Stimulated activated CD4-positive, alpha-beta T cell treated with anti-CD3 and anti-CD28 coated beads, Interleukin-12 subunit alpha, Interleukin-12 subunit beta, amount 100 ng/mL, for 4 hours (primary cell): Measurements from ENCODE around the gene CNPY2.
A peak's percentile ranks its signal among the peaks of the same experiment; 100 is the strongest.
"Not testable (repeated sequence)": the region's sequence is repeated elsewhere in the genome, so short reads cannot be mapped to it uniquely, and the experiment has no call there.

Experiments used
- DNase-seq: peaks from one replicate; pipeline ENCODE4 v3.0.0-alpha.2; 2020

CNPY2 gene

GRCh38 chr12:56333679-56334489 is 18.1 kb upstream of the CNPY2 start, which contains the start of gene PAN2:
TSS of gene PAN2 (minus strand) at chr12:56334000. CDS start at chr12:56333094, 906 bp downstream.
- peak; percentile 86 for DNase-seq

- DNase-seq, result no peak
Observed at GRCh38 chr12:56333197-56333678, 17.4 kb upstream of the CNPY2 start.

GRCh38 chr12:56332512-56333196 is 16.9 kb upstream of the CNPY2 start:
- no peak for DNase-seq

GRCh38 chr12:56330936-56331490 is 15.2 kb upstream of the CNPY2 start:
- no peak for DNase-seq

GRCh38 chr12:56326533-56326932 is 10.7 kb upstream of the CNPY2 start:
- DNase-seq, result no peak

GRCh38 chr12:56326126-56326525 is 10.3 kb upstream of the CNPY2 start:
- DNase-seq, result no peak

GRCh38 chr12:56324206-56324605 is 8.4 kb upstream of the CNPY2 start:
- no peak for DNase-seq

GRCh38 chr12:56321610-56322009 is 5.8 kb upstream of the CNPY2 start:
- not testable (repeated sequence) for DNase-seq

- no peak for DNase-seq
Observed at GRCh38 chr12:56321027-56321426, 5.2 kb upstream of the CNPY2 start.

GRCh38 chr12:56317675-56318074 is 1.9 kb upstream of the CNPY2 start:
- no peak for DNase-seq

- no peak for DNase-seq
Observed at GRCh38 chr12:56315249-56315621, 553 bp downstream of the CNPY2 start.

GRCh38 chr12:56311003-56311402 is 4.8 kb downstream of the CNPY2 start:
- DNase-seq, result no peak

- no peak for DNase-seq
Observed at GRCh38 chr12:56308714-56309113, 7.1 kb downstream of the CNPY2 start.

- DNase-seq, result no peak
Observed at GRCh38 chr12:56307221-56307965, 8.4 kb downstream of the CNPY2 start.

GRCh38 chr12:56304872-56305590 is 10.8 kb downstream of the CNPY2 start:
- DNase-seq, result no peak

- DNase-seq, result no peak
Observed at GRCh38 chr12:56304276-56304675, 11.5 kb downstream of the CNPY2 start.

- no peak for DNase-seq
Observed at GRCh38 chr12:56300644-56301464, 14.9 kb downstream of the CNPY2 start.

GRCh38 chr12:56299853-56300643 is 15.7 kb downstream of the CNPY2 start, which contains the start of gene CS:
TSS of gene CS (minus strand) at chr12:56300330. CDS start at chr12:56300201, 129 bp downstream.
- DNase-seq, result peak; percentile 98

- peak; percentile 16 for DNase-seq
Observed at GRCh38 chr12:56299308-56299852, 16.4 kb downstream of the CNPY2 start.

- DNase-seq, result no peak
Observed at GRCh38 chr12:56298828-56299227, 17.0 kb downstream of the CNPY2 start.
